HCT116 (cell line): ENCODE results near the gene FAM81A. TPM values are rescaled to one million over a fixed set of nuclear protein-coding genes. Genes with fewer than 3 reads are reported as not detected.

Experiments used
- ATAC-seq: fragments of 200-7000 bp; cut with Tn5 transposase; 2 replicates; pipeline ENCODE4 v1.9.1; 2020; ENCODE audit warnings: mild to moderate bottlenecking, moderate library complexity
- BruUV-seq: library from RNA; stranded (reverse); fragments of 400-500 nt; replicated peaks from 2 replicates; lab custom pipeline; 2021; lab: Mats Ljungman, UMichigan
- CTCF ChIA-PET: fragments of 300-600 bp; sonication (Branson Sonifier 250); formaldehyde crosslinking; loops from one replicate; lab custom pipeline; 2021; ENCODE audit warnings: antibody characterized with exemption; lab: Charles Lee
- POLR2A ChIA-PET: fragments of 300-600, 350-600 bp; sonication (Branson Sonifier 250); formaldehyde crosslinking; loops from one replicate; lab custom pipeline; 2021; ENCODE audit warnings: antibody characterized with exemption; lab: Charles Lee
- RAD21 ChIA-PET, 2 experiments: fragments of 300-600 bp; sonication (Branson Sonifier 250); formaldehyde crosslinking; loops; one replicate each; lab custom pipeline; 2023; ENCODE audit warnings: low total read pairs in 2 of 2; ENCODE audit not compliant: uncharacterized antibody in 2 of 2, unreplicated experiment in 2 of 2, low non-redundant PET in 1 of 2; lab: Charles Lee
- DNase-seq: peaks from one replicate; pipeline ENCODE4 v3.0.0-alpha.2; 2010; ENCODE audit warnings: low read depth, low spot score
- H2AFZ ChIP-seq: fragments of 200-600 bp; shearing (Covaris generic), sonication (generic); 2 replicates; pipeline ENCODE4 v1.6.1; 2017; ENCODE audit warnings: low read depth, mixed run types, mixed read lengths, antibody characterized with exemption, low read length; ENCODE audit not compliant: poor library complexity, severe bottlenecking
- H3K27ac ChIP-seq: 2 replicates; pipeline ENCODE4 v1.5.1; 2012; ENCODE audit warnings: low read depth, low read length
- H3K27me3 ChIP-seq: fragments of 200-600 bp; sonication (generic); 2 replicates; pipeline ENCODE4 v1.6.1; 2016; ENCODE audit warnings: mixed run types, low read length, mixed read lengths; ENCODE audit not compliant: insufficient read depth
- H3K36me3 ChIP-seq, 2 experiments: fragments of 200-500 bp in 1 of 2; fragments of 200-600 bp in 1 of 2; sonication (Bioruptor generic) in 1 of 2; sonication (generic) in 1 of 2; 2 replicates each; pipeline versions ENCODE4 v1.5.1 to v1.6.1; 2014 to 2016; ENCODE audit warnings: low read length in 2 of 2, inconsistent platforms in 1 of 2, mixed read lengths in 1 of 2, mixed run types in 1 of 2; ENCODE audit not compliant: insufficient read depth in 2 of 2, control insufficient read depth in 1 of 2
- H3K4me1 ChIP-seq, 2 experiments: fragments of 200-600 bp in 1 of 2; sonication (generic) in 1 of 2; 2 replicates each; pipeline versions ENCODE4 v1.5.1 to v1.6.1; 2012 to 2017; ENCODE audit warnings: low read length in 2 of 2, inconsistent platforms in 1 of 2, mild to moderate bottlenecking in 1 of 2, mixed read lengths in 1 of 2, mixed run types in 1 of 2, moderate library complexity in 1 of 2; ENCODE audit not compliant: insufficient read depth in 2 of 2, control insufficient read depth in 1 of 2
- H3K4me2 ChIP-seq: fragments of 200-600 bp; sonication (generic); 2 replicates; pipeline ENCODE4 v1.6.1; 2017; ENCODE audit warnings: mixed run types, low read length, mixed read lengths
- H3K4me3 ChIP-seq, 2 experiments: fragments of 200-600 bp in 1 of 2; sonication (generic) in 1 of 2; replicated peaks in 1 of 2; 2 replicates each; pipeline ENCODE4 v1.5.1; 2011 to 2016; ENCODE audit warnings: low read length in 2 of 2, control low read depth in 1 of 2, low read depth in 1 of 2, mild to moderate bottlenecking in 1 of 2, mixed read lengths in 1 of 2, mixed run types in 1 of 2
- H3K79me2 ChIP-seq: fragments of 200-600 bp; sonication (generic); 2 replicates; pipeline ENCODE4 v1.6.1; 2017; ENCODE audit warnings: mild to moderate bottlenecking, mixed run types, low read length, moderate library complexity, mixed read lengths; ENCODE audit not compliant: insufficient read depth
- H3K9ac ChIP-seq: fragments of 200-600 bp; sonication (generic); 2 replicates; pipeline ENCODE4 v1.6.1; 2016; ENCODE audit warnings: low read length, mixed read lengths
- H3K9me2 ChIP-seq: fragments of 200-600 bp; sonication (generic), shearing (Covaris generic); 2 replicates; pipeline ENCODE4 v1.6.1; 2017; ENCODE audit warnings: mixed run types, mild to moderate bottlenecking, moderate library complexity; ENCODE audit not compliant: insufficient read depth
- H3K9me3 ChIP-seq, 2 experiments: fragments of 200-500 bp in 1 of 2; fragments of 200-600 bp in 1 of 2; sonication (Bioruptor generic) in 1 of 2; sonication (generic) in 1 of 2; 2 replicates each; pipeline ENCODE4 v1.6.1; 2014 to 2017; ENCODE audit warnings: low read length in 2 of 2, mixed read lengths in 2 of 2, inconsistent platforms in 1 of 2, low read depth in 1 of 2, mild to moderate bottlenecking in 1 of 2, mixed run types in 1 of 2, moderate library complexity in 1 of 2; ENCODE audit not compliant: control insufficient read depth in 1 of 2, insufficient read depth in 1 of 2
- H4K20me1 ChIP-seq: fragments of 200-600 bp; sonication (generic), shearing (Covaris generic); 2 replicates; pipeline ENCODE4 v1.6.1; 2017; ENCODE audit warnings: mixed run types, mild to moderate bottlenecking, moderate library complexity; ENCODE audit not compliant: insufficient read depth
- CBX3 ChIP-seq: IDR thresholded peaks from 2 replicates; pipeline ENCODE4 v1.6.1; 2012; ENCODE audit warnings: low read depth
- CEBPB ChIP-seq: IDR thresholded peaks from 2 replicates; pipeline ENCODE4 v1.6.1; 2012; ENCODE audit warnings: low read depth
- MAX ChIP-seq: IDR thresholded peaks from 2 replicates; pipeline ENCODE4 v1.6.1; 2012
- SP1 ChIP-seq: IDR thresholded peaks from 2 replicates; pipeline ENCODE4 v1.6.1; 2012; ENCODE audit warnings: low read depth
- SRF ChIP-seq: IDR thresholded peaks from 2 replicates; pipeline ENCODE4 v1.6.1; 2012; ENCODE audit warnings: low read depth
- ZBTB33 ChIP-seq: IDR thresholded peaks from 2 replicates; pipeline ENCODE4 v1.6.1; 2011; ENCODE audit warnings: mild to moderate bottlenecking, low read length, moderate library complexity; ENCODE audit not compliant: insufficient replicate concordance; ENCODE audit errors: extremely low read depth
- intact Hi-C: fragments of 100-400 bp; cut with micrococcal nuclease; formaldehyde crosslinking; loops from 2 replicates; pipeline ENCODE4 v1.10.0; 2022
- total RNA-seq: library from RNA; stranded (reverse); gene quantifications from one replicate; pipeline ENCODE4 v1.2.1, GENCODE V29; 2021; ENCODE audit not compliant: unreplicated experiment

FAM81A gene
- total RNA-seq, 1 experiment from 2014 or later: 6.6 TPM

GRCh38 chr15:59541750-59542149, 103.8 kb downstream of the FAM81A start (continued):
- TF ChIP-seq CBX3 (no peak), SRF (no peak), ZBTB33 (no peak), CEBPB (no peak)

GRCh38 chr15:59543721-59544547, 105.9 kb downstream of the FAM81A start:
- H3K4me3 ChIP-seq: no peak overlapping the region
- H3K27me3 ChIP-seq: no peaks in the 10 kb centered on the region
- no peaks in the 10 kb centered on the region for H3K9me2 ChIP-seq
- H3K9ac ChIP-seq: no peak overlapping the region
- no TSS peak for BruUV-seq
- RAD21 ChIA-PET: no interaction called here
- H3K36me3 ChIP-seq: no peaks in the 10 kb centered on the region
- H3K9me3 ChIP-seq: no peaks in the 10 kb centered on the region
- DNase-seq (no peak), ATAC-seq (peak; percentile 51; the same call in 1 of the 2 replicates)
- H4K20me1 ChIP-seq: no peaks in the 10 kb centered on the region
- POLR2A ChIA-PET: no interaction called here
- peaks cover 10 to 22% of the 10 kb centered on the region in 2 experiments; a peak in 3 of 4 replicates for H3K4me1 ChIP-seq
- H2AFZ ChIP-seq: no peak overlapping the region
- TF ChIP-seq MAX (no peak), SP1 (peak; percentile 28; the same call in 1 of the 2 replicates)
- peak overlapping the region; percentile 54 for H3K4me2 ChIP-seq
- CTCF ChIA-PET: interaction anchor here (1.0 to 1.7 kb wide), 3 partner anchors 11 to 15 kb away, joined by 3 to 8 read pairs (median 4); no protein-coding TSS in a partner anchor
- intact Hi-C loops: no loop called here
- H3K79me2 ChIP-seq: no peaks in the 10 kb centered on the region
- no peak overlapping the region for H3K27ac ChIP-seq
